ENCODE results near the gene SLC38A6.

The SLC38A6 gene

GRCh38 chr14:61033054-61033453 is 52.0 kb downstream of the SLC38A6 start:
- Histone ChIP-seq H3K27me3 (replicated peaks; ENCODE audit: control insufficient read depth, insufficient read depth, low read length) (no peaks in the 10 kb centered on the region), H3K9me3 (ENCODE audit: control insufficient read depth, low read length) (no peaks in the 10 kb centered on the region), H3K4me3 (ENCODE audit: low read length) (no peak overlapping the region), H3K36me3 (ENCODE audit: control insufficient read depth, insufficient read depth, low read length, severe bottlenecking) (no peaks in the 10 kb centered on the region), H3K4me1 (ENCODE audit: control insufficient read depth, insufficient read depth, low read length) (peaks cover 18% of the 10 kb centered on the region), H3K9ac (ENCODE audit: low read length) (peak overlapping the region; percentile 35)
- DNase-seq (ENCODE audit: low read depth), result peak; percentile 84

GRCh38 chr14:61033855-61034254 is 52.8 kb downstream of the SLC38A6 start:
- H3K4me1 ChIP-seq (ENCODE audit: control insufficient read depth, insufficient read depth, low read length), result peaks cover 18% of the 10 kb centered on the region
- H3K4me3 ChIP-seq (ENCODE audit: low read length), result no peak overlapping the region
- peak; percentile 54 for DNase-seq (ENCODE audit: low read depth)
- H3K27me3 ChIP-seq (replicated peaks; ENCODE audit: control insufficient read depth, insufficient read depth, low read length), result no peaks in the 10 kb centered on the region
- no peaks in the 10 kb centered on the region for H3K9me3 ChIP-seq (ENCODE audit: control insufficient read depth, low read length)
- H3K36me3 ChIP-seq (ENCODE audit: control insufficient read depth, insufficient read depth, low read length, severe bottlenecking), result no peaks in the 10 kb centered on the region
- peak overlapping the region; percentile 35 for H3K9ac ChIP-seq (ENCODE audit: low read length)

GRCh38 chr14:61034416-61035120 is 53.5 kb downstream of the SLC38A6 start:
- H3K36me3 ChIP-seq (ENCODE audit: control insufficient read depth, insufficient read depth, low read length, severe bottlenecking), result no peaks in the 10 kb centered on the region
- no peak overlapping the region for H3K9ac ChIP-seq (ENCODE audit: low read length)
- H3K4me3 ChIP-seq (ENCODE audit: low read length), result peak overlapping the region; percentile 31
- peak; percentile 21 for DNase-seq (ENCODE audit: low read depth)
- peaks cover 18% of the 10 kb centered on the region for H3K4me1 ChIP-seq (ENCODE audit: control insufficient read depth, insufficient read depth, low read length)
- H3K27me3 ChIP-seq (replicated peaks; ENCODE audit: control insufficient read depth, insufficient read depth, low read length), result no peaks in the 10 kb centered on the region
- H3K9me3 ChIP-seq (ENCODE audit: control insufficient read depth, low read length), result no peaks in the 10 kb centered on the region

- H3K27me3 ChIP-seq (replicated peaks; ENCODE audit: control insufficient read depth, insufficient read depth, low read length), result no peaks in the 10 kb centered on the region
- peak; percentile 27 for DNase-seq (ENCODE audit: low read depth)
- no peak overlapping the region for H3K9ac ChIP-seq (ENCODE audit: low read length)
- H3K36me3 ChIP-seq (ENCODE audit: control insufficient read depth, insufficient read depth, low read length, severe bottlenecking), result no peaks in the 10 kb centered on the region
- H3K4me3 ChIP-seq (ENCODE audit: low read length), result no peak overlapping the region
- H3K9me3 ChIP-seq (ENCODE audit: control insufficient read depth, low read length), result no peaks in the 10 kb centered on the region
- peaks cover 18% of the 10 kb centered on the region for H3K4me1 ChIP-seq (ENCODE audit: control insufficient read depth, insufficient read depth, low read length)
Measured at GRCh38 chr14:61037215-61037614, 56.2 kb downstream of the SLC38A6 start.

- H3K9ac ChIP-seq (ENCODE audit: low read length), result no peak overlapping the region
- H3K9me3 ChIP-seq (ENCODE audit: control insufficient read depth, low read length), result no peaks in the 10 kb centered on the region
- H3K27me3 ChIP-seq (replicated peaks; ENCODE audit: control insufficient read depth, insufficient read depth, low read length), result no peaks in the 10 kb centered on the region
- peaks cover 5% of the 10 kb centered on the region for H3K36me3 ChIP-seq (ENCODE audit: control insufficient read depth, insufficient read depth, low read length, severe bottlenecking)
- H3K4me3 ChIP-seq (ENCODE audit: low read length), result no peak overlapping the region
- no peak for DNase-seq (ENCODE audit: low read depth)
- H3K4me1 ChIP-seq (ENCODE audit: control insufficient read depth, insufficient read depth, low read length), result peaks cover 7% of the 10 kb centered on the region
Measured at GRCh38 chr14:61041704-61042103, 60.7 kb downstream of the SLC38A6 start.

- Histone ChIP-seq H3K9me3 (ENCODE audit: control insufficient read depth, low read length) (no peaks in the 10 kb centered on the region), H3K4me3 (ENCODE audit: low read length) (no peak overlapping the region), H3K36me3 (ENCODE audit: control insufficient read depth, insufficient read depth, low read length, severe bottlenecking) (peaks cover 5% of the 10 kb centered on the region), H3K27me3 (replicated peaks; ENCODE audit: control insufficient read depth, insufficient read depth, low read length) (no peaks in the 10 kb centered on the region), H3K9ac (ENCODE audit: low read length) (no peak overlapping the region), H3K4me1 (ENCODE audit: control insufficient read depth, insufficient read depth, low read length) (peaks cover 11% of the 10 kb centered on the region)
- no peak for DNase-seq (ENCODE audit: low read depth)
Measured at GRCh38 chr14:61042220-61042619, 61.2 kb downstream of the SLC38A6 start.

GRCh38 chr14:61043506-61043905 is 62.5 kb downstream of the SLC38A6 start:
- H3K9ac ChIP-seq (ENCODE audit: low read length), result no peak overlapping the region
- peaks cover 5% of the 10 kb centered on the region for H3K36me3 ChIP-seq (ENCODE audit: control insufficient read depth, insufficient read depth, low read length, severe bottlenecking)
- H3K4me1 ChIP-seq (ENCODE audit: control insufficient read depth, insufficient read depth, low read length), result peaks cover 16% of the 10 kb centered on the region
- DNase-seq (ENCODE audit: low read depth), result no peak
- no peaks in the 10 kb centered on the region for H3K9me3 ChIP-seq (ENCODE audit: control insufficient read depth, low read length)
- H3K4me3 ChIP-seq (ENCODE audit: low read length), result no peak overlapping the region
- H3K27me3 ChIP-seq (replicated peaks; ENCODE audit: control insufficient read depth, insufficient read depth, low read length), result no peaks in the 10 kb centered on the region

- Histone ChIP-seq H3K9me3 (ENCODE audit: control insufficient read depth, low read length) (no peaks in the 10 kb centered on the region), H3K9ac (ENCODE audit: low read length) (no peak overlapping the region), H3K4me1 (ENCODE audit: control insufficient read depth, insufficient read depth, low read length) (peaks cover 43% of the 10 kb centered on the region), H3K27me3 (replicated peaks; ENCODE audit: control insufficient read depth, insufficient read depth, low read length) (no peaks in the 10 kb centered on the region), H3K36me3 (ENCODE audit: control insufficient read depth, insufficient read depth, low read length, severe bottlenecking) (peaks cover 9% of the 10 kb centered on the region), H3K4me3 (ENCODE audit: low read length) (no peak overlapping the region)
- no peak for DNase-seq (ENCODE audit: low read depth)
Measured at GRCh38 chr14:61047021-61047420, 66.0 kb downstream of the SLC38A6 start.

- Histone ChIP-seq H3K36me3 (ENCODE audit: control insufficient read depth, insufficient read depth, low read length, severe bottlenecking) (peaks cover 21% of the 10 kb centered on the region), H3K9me3 (ENCODE audit: control insufficient read depth, low read length) (no peaks in the 10 kb centered on the region), H3K4me3 (ENCODE audit: low read length) (no peak overlapping the region), H3K9ac (ENCODE audit: low read length) (no peak overlapping the region), H3K27me3 (replicated peaks; ENCODE audit: control insufficient read depth, insufficient read depth, low read length) (no peaks in the 10 kb centered on the region), H3K4me1 (ENCODE audit: control insufficient read depth, insufficient read depth, low read length) (peaks cover 43% of the 10 kb centered on the region)
- no peak for DNase-seq (ENCODE audit: low read depth)
Measured at GRCh38 chr14:61048640-61049039, 67.6 kb downstream of the SLC38A6 start.

- peaks cover 43% of the 10 kb centered on the region for H3K4me1 ChIP-seq (ENCODE audit: control insufficient read depth, insufficient read depth, low read length)
- H3K9ac ChIP-seq (ENCODE audit: low read length), result no peak overlapping the region
- DNase-seq (ENCODE audit: low read depth), result no peak
- H3K27me3 ChIP-seq (replicated peaks; ENCODE audit: control insufficient read depth, insufficient read depth, low read length), result no peaks in the 10 kb centered on the region
- H3K36me3 ChIP-seq (ENCODE audit: control insufficient read depth, insufficient read depth, low read length, severe bottlenecking), result peaks cover 26% of the 10 kb centered on the region
- H3K4me3 ChIP-seq (ENCODE audit: low read length), result no peak overlapping the region
- H3K9me3 ChIP-seq (ENCODE audit: control insufficient read depth, low read length), result peaks cover 3% of the 10 kb centered on the region
Measured at GRCh38 chr14:61050417-61050816, 69.4 kb downstream of the SLC38A6 start.

GRCh38 chr14:61051051-61051450 is 70.0 kb downstream of the SLC38A6 start:
- Histone ChIP-seq H3K27me3 (replicated peaks; ENCODE audit: control insufficient read depth, insufficient read depth, low read length) (no peaks in the 10 kb centered on the region), H3K4me1 (ENCODE audit: control insufficient read depth, insufficient read depth, low read length) (peaks cover 43% of the 10 kb centered on the region), H3K4me3 (ENCODE audit: low read length) (no peak overlapping the region), H3K9ac (ENCODE audit: low read length) (no peak overlapping the region), H3K36me3 (ENCODE audit: control insufficient read depth, insufficient read depth, low read length, severe bottlenecking) (peaks cover 23% of the 10 kb centered on the region), H3K9me3 (ENCODE audit: control insufficient read depth, low read length) (peaks cover 3% of the 10 kb centered on the region)
- DNase-seq (ENCODE audit: low read depth), result peak; percentile 74

- peaks cover 3% of the 10 kb centered on the region for H3K9me3 ChIP-seq (ENCODE audit: control insufficient read depth, low read length)
- H3K4me1 ChIP-seq (ENCODE audit: control insufficient read depth, insufficient read depth, low read length), result peaks cover 37% of the 10 kb centered on the region
- no peak overlapping the region for H3K9ac ChIP-seq (ENCODE audit: low read length)
- H3K36me3 ChIP-seq (ENCODE audit: control insufficient read depth, insufficient read depth, low read length, severe bottlenecking), result peaks cover 21% of the 10 kb centered on the region
- H3K4me3 ChIP-seq (ENCODE audit: low read length), result no peak overlapping the region
- no peak for DNase-seq (ENCODE audit: low read depth)
- H3K27me3 ChIP-seq (replicated peaks; ENCODE audit: control insufficient read depth, insufficient read depth, low read length), result no peaks in the 10 kb centered on the region
Measured at GRCh38 chr14:61051621-61052020, 70.6 kb downstream of the SLC38A6 start.
